GM23338 (cell line): ENCODE measurements around the gene STX7. TPM values are rescaled to one million over a fixed set of nuclear protein-coding genes. Genes with fewer than 3 reads are reported as not detected.

ENCODE experiments used
- EZH2 ChIP-seq: fragments of 200-600 bp; sonication (generic); IDR thresholded peaks from one replicate; pipeline ENCODE4 v1.8.0; 2017; ENCODE audit warnings: antibody characterized with exemption, mild to moderate bottlenecking, low read depth; ENCODE audit not compliant: unreplicated experiment
- EZH2phosphoT487 ChIP-seq: fragments of 200-600 bp; sonication (generic); IDR thresholded peaks from one replicate; pipeline ENCODE4 v1.8.1; 2018; ENCODE audit warnings: antibody characterized with exemption; ENCODE audit not compliant: unreplicated experiment
- ZNF114 ChIP-seq: fragments of 250-450 bp; sonication (Bioruptor Pico); IDR thresholded peaks from 2 replicates; pipeline ENCODE4 v1.5.0; 2020; ENCODE audit warnings: mild to moderate bottlenecking, moderate library complexity
- ZNF462 ChIP-seq: fragments of 250-450 bp; sonication (Bioruptor Pico); IDR thresholded peaks from 2 replicates; pipeline ENCODE4 v1.5.0; 2020; ENCODE audit warnings: mild to moderate bottlenecking, moderate library complexity
- polyA plus RNA-seq: library from polyadenylated mRNA; unstranded; fragments of >200 nt; fragmentation: Nextera tagmentation; extraction: Ambion mirVana; gene quantifications from 2 replicates; pipeline ENCODE4 v1.2.1, GENCODE V29; 2016
- small RNA-seq: library from RNA; depleted of rRNA; stranded (forward); fragments of <200 nt; gene quantifications from one replicate; pipeline ENCODE3, GENCODE V24; 2014; ENCODE audit warnings: low replicate concordance
- total RNA-seq: library from RNA; depleted of rRNA; stranded (reverse); fragments of >200 nt; shearing (Covaris generic); gene quantifications from 2 replicates; pipeline ENCODE4 v1.2.3, GENCODE V29; 2014; rRNA removed

STX7 gene
- total and polyA plus RNA-seq, 2 experiments from 2014 or later: 22.4 to 28.8 TPM

GRCh38 chr6:132399376-132400074, 113.4 kb downstream of the STX7 start (continued):
- TF ChIP-seq ZNF462 (CRISPR knock-in tag) (no peak), EZH2phosphoT487 (no peak), ZNF114 (CRISPR knock-in tag) (no peak), EZH2 (no peak)

Small RNAs within 50 kb of the gene (small RNA-seq; reads per million reads assigned to genes)
- not detected for gene TAAR7P

Other genes starting within 250 kb of the STX7 start
- gene MOXD1, start 111.6 kb downstream of the STX7 start, total RNA-seq: 4.3 TPM in 2 replicates
- 1.2 and 1.7 TPM in 2 replicates for gene MOXD1, start 111.6 kb downstream of the STX7 start, polyA plus RNA-seq
- not detected in 2 replicates for gene TAAR9, start 25.2 kb upstream of the STX7 start, total RNA-seq
- gene TAAR9, start 25.2 kb upstream of the STX7 start, polyA plus RNA-seq: not detected in 2 replicates
- gene TAAR8, start 39.6 kb upstream of the STX7 start, total RNA-seq: not detected in 2 replicates
- gene TAAR8, start 39.6 kb upstream of the STX7 start, polyA plus RNA-seq: not detected in 2 replicates
- gene TAAR6, start 57.2 kb upstream of the STX7 start, total RNA-seq: not detected in 2 replicates
- not detected in 2 replicates for gene TAAR6, start 57.2 kb upstream of the STX7 start, polyA plus RNA-seq
- gene TAAR5, start 76.6 kb upstream of the STX7 start, total RNA-seq: not detected in 2 replicates
- not detected in 2 replicates for gene TAAR5, start 76.6 kb upstream of the STX7 start, polyA plus RNA-seq
- not detected in 2 replicates for gene TAAR2, start 111.2 kb upstream of the STX7 start, total RNA-seq
- gene TAAR2, start 111.2 kb upstream of the STX7 start, polyA plus RNA-seq: not detected in 2 replicates
- not detected in 2 replicates for gene TAAR1, start 146.1 kb upstream of the STX7 start, total RNA-seq
- gene TAAR1, start 146.1 kb upstream of the STX7 start, polyA plus RNA-seq: not detected in 2 replicates
- gene VNN1, start 200.9 kb upstream of the STX7 start, total RNA-seq: not detected in 2 replicates
- gene VNN1, start 200.9 kb upstream of the STX7 start, polyA plus RNA-seq: not detected in 2 replicates
- gene VNN2, start 244.8 kb upstream of the STX7 start, total RNA-seq: not detected in 2 replicates
- not detected in 2 replicates for gene VNN2, start 244.8 kb upstream of the STX7 start, polyA plus RNA-seq